HCT116 (cell line): ENCODE measurements around the gene ARHGEF10L.

ENCODE experiments used
- CTCF ChIP-seq, 3 experiments: fragments of 200-600 bp in 1 of 3; sonication (generic) in 1 of 3; IDR thresholded peaks in 2 of 3; conservative IDR thresholded peaks in 1 of 3; 2 replicates each; pipeline ENCODE4 v1.5.1; 2012 to 2017; ENCODE audit warnings: low read depth in 2 of 3, low read length in 2 of 3, antibody characterized with exemption in 1 of 3, borderline replicate concordance in 1 of 3, control low read depth in 1 of 3, mild to moderate bottlenecking in 1 of 3, mixed read lengths in 1 of 3, mixed run types in 1 of 3, moderate library complexity in 1 of 3; ENCODE audit not compliant: insufficient read depth in 1 of 3
- FOSL1 ChIP-seq: IDR thresholded peaks from 2 replicates; pipeline ENCODE4 v1.6.1; 2012; ENCODE audit warnings: low read depth
- RAD21 ChIP-seq: IDR thresholded peaks from 2 replicates; pipeline ENCODE4 v1.6.1; 2012; ENCODE audit warnings: low read depth, mild to moderate bottlenecking

DNA sequence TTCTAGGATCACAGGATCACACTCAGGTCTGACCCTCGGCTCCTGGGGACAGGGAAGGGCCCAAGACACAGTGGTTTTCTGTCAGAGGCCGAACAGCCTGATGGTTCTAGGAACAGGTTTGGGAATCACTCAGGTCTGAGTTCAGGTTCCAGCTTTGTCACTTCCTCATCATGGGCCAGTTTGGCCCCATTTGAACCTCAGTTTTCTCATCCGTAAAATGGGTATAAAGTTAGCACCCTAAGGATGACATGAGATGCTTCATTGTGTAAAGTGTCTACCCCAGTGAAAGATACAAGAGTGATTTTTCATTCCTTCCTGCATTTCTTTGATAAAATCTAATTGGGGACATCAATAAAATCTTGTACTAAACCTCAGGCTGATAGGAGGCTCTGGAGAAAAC lies 204.4 kb downstream of the ARHGEF10L start:
- TF ChIP-seq CTCF (IDR thresholded peaks at IDR 0.05 in 2 of 3, conservative IDR thresholded peaks at IDR 0.05 in 1 of 3; ENCODE audit: borderline replicate concordance in 1 of 3, insufficient read depth in 1 of 3, low read depth in 2 of 3, low read length in 2 of 3): no peak
- TF ChIP-seq FOSL1: no peak
- no peak for TF ChIP-seq RAD21
